OCI-LY1 (cell line): ENCODE data around the gene CYP2E1.
"Not testable (repeated sequence)": the region's sequence is repeated elsewhere in the genome, so short reads cannot be mapped to it uniquely, and the experiment has no call there.

ENCODE experiments used
- H2AFZ ChIP-seq: fragments of 200-600 bp; sonication (generic), shearing (Covaris generic); 2 replicates; pipeline ENCODE4 v1.6.0; 2014; ENCODE audit warnings: antibody characterized with exemption, mild to moderate bottlenecking, low read length
- H3F3A ChIP-seq: fragments of 200-600 bp; sonication (generic), shearing (Covaris generic); 2 replicates; pipeline ENCODE4 v1.6.0; 2014; ENCODE audit warnings: mild to moderate bottlenecking, antibody characterized with exemption, low read length, moderate library complexity; ENCODE audit not compliant: insufficient read depth
- H3K27ac ChIP-seq: fragments of 200-600 bp; sonication (generic); 2 replicates; pipeline ENCODE4 v1.5.1; 2014; ENCODE audit warnings: low read length, mixed run types, mild to moderate bottlenecking, low read depth; ENCODE audit not compliant: poor library complexity, severe bottlenecking
- H3K27me3 ChIP-seq: fragments of 200-600 bp; sonication (generic); 2 replicates; pipeline ENCODE4 v1.6.0; 2014; ENCODE audit warnings: antibody characterized with exemption, mild to moderate bottlenecking, low read length, moderate library complexity; ENCODE audit not compliant: insufficient read depth
- H3K36me3 ChIP-seq: fragments of 200-600 bp; sonication (generic); 2 replicates; pipeline ENCODE4 v1.6.1; 2014; ENCODE audit warnings: mild to moderate bottlenecking, antibody characterized with exemption, low read length, moderate library complexity, mixed read lengths; ENCODE audit not compliant: insufficient read depth
- H3K4me1 ChIP-seq: fragments of 200-600 bp; sonication (generic); 2 replicates; pipeline ENCODE4 v1.5.1; 2014; ENCODE audit warnings: mild to moderate bottlenecking, low read length, moderate library complexity; ENCODE audit not compliant: insufficient read depth, severe bottlenecking
- H3K4me2 ChIP-seq: fragments of 200-600 bp; sonication (generic), shearing (Covaris generic); 2 replicates; pipeline ENCODE4 v1.6.1; 2014; ENCODE audit warnings: low read length
- H3K4me3 ChIP-seq: fragments of 200-600 bp; sonication (generic); 2 replicates; pipeline ENCODE4 v1.5.1; 2014; ENCODE audit warnings: low read length, low read depth, mild to moderate bottlenecking, mixed read lengths; ENCODE audit not compliant: poor library complexity, severe bottlenecking
- H3K79me2 ChIP-seq: fragments of 200-600 bp; shearing (Covaris generic); 2 replicates; pipeline ENCODE4 v1.6.1; 2016; ENCODE audit warnings: mixed run types, low read length, mixed read lengths; ENCODE audit not compliant: insufficient read depth
- H3K9ac ChIP-seq: fragments of 200-600 bp; sonication (generic), shearing (Covaris generic); 2 replicates; pipeline ENCODE4 v1.6.1; 2014; ENCODE audit warnings: mild to moderate bottlenecking, low read length, mixed read lengths
- H3K9me2 ChIP-seq: fragments of 200-600 bp; sonication (generic), shearing (Covaris generic); 2 replicates; pipeline ENCODE4 v1.6.1; 2014; ENCODE audit warnings: low read depth, mild to moderate bottlenecking, low read length, mixed read lengths
- H3K9me3 ChIP-seq: fragments of 200-600 bp; shearing (Covaris generic); 2 replicates; pipeline ENCODE4 v1.6.1; 2014; ENCODE audit warnings: low read length, mixed read lengths
- H4K20me1 ChIP-seq: fragments of 200-600 bp; sonication (generic), shearing (Covaris generic); 2 replicates; pipeline ENCODE4 v1.6.0; 2016; ENCODE audit warnings: mild to moderate bottlenecking, low read length; ENCODE audit not compliant: insufficient read depth
- EZH2 ChIP-seq: fragments of 200-600 bp; sonication (generic), shearing (Covaris generic); IDR thresholded peaks from 2 replicates; pipeline ENCODE4 v1.8.0; 2017; ENCODE audit warnings: borderline replicate concordance, mixed run types, mild to moderate bottlenecking, antibody characterized with exemption, low read length, moderate library complexity, mixed read lengths
- TF ChIP-seq, protein P1 (sequence below): fragments of 200-600 bp; sonication (generic), shearing (Covaris generic); IDR thresholded peaks from 2 replicates; pipeline ENCODE4 v1.5.1; 2017; ENCODE audit warnings: mild to moderate bottlenecking, antibody characterized with exemption, low read length, moderate library complexity, mixed read lengths

Gene CYP2E1

DNA sequence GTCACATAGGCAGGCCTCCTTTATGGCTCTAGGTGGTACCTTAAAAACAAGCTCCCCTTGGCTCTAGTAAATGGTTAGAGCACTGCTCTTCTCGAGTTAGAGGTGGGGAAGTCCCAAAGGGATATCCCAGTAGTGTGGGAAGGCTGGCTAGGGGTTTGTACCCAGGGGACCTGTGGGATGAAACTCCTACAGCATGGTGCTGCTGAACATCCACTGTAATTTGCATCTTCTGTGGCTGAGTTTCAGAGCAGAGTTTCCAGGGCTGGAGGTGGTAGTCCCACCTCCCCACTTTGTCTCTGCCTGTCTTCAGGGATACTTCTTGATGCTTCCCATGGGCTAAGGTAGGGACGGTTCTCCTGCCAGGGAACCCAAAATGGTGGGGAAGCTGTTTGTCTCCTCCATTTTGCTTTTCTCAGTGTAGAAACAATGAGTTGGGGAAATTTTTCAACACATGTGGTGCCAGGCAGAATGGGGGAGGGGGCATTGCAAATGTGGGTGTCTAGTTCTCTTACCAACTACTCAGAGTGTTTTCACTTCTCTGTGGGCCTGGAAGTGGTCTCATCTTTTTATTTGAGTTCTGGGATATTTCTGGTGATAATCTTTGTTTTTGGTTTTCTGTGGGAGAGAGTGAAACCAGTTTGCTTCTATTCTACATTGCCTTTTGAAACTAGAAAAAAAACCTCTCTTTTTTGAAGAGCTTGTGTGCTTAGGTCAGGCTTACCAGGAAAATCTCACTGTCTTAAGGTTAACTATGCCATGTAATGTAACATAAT lies 37.2 kb upstream of the CYP2E1 start:
- Histone ChIP-seq H4K20me1 (no peaks in the 10 kb centered on the region), H3K9ac (no peak overlapping the region), H3K4me2 (no peak overlapping the region), H3K4me3 (no peak overlapping the region), H3K36me3 (peaks cover 9% of the 10 kb centered on the region; the same call in 1 of the 2 replicates), H2AFZ (no peak overlapping the region), H3K9me3 (peaks cover 14% of the 10 kb centered on the region; the same call in 1 of the 2 replicates), H3K9me2 (no peaks in the 10 kb centered on the region), H3K27me3 (no peaks in the 10 kb centered on the region), H3K27ac (no peak overlapping the region), H3F3A (no peaks in the 10 kb centered on the region), H3K4me1 (no peaks in the 10 kb centered on the region), H3K79me2 (no peaks in the 10 kb centered on the region)
- TF ChIP-seq, protein P1, sequence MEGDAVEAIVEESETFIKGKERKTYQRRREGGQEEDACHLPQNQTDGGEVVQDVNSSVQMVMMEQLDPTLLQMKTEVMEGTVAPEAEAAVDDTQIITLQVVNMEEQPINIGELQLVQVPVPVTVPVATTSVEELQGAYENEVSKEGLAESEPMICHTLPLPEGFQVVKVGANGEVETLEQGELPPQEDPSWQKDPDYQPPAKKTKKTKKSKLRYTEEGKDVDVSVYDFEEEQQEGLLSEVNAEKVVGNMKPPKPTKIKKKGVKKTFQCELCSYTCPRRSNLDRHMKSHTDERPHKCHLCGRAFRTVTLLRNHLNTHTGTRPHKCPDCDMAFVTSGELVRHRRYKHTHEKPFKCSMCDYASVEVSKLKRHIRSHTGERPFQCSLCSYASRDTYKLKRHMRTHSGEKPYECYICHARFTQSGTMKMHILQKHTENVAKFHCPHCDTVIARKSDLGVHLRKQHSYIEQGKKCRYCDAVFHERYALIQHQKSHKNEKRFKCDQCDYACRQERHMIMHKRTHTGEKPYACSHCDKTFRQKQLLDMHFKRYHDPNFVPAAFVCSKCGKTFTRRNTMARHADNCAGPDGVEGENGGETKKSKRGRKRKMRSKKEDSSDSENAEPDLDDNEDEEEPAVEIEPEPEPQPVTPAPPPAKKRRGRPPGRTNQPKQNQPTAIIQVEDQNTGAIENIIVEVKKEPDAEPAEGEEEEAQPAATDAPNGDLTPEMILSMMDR: no peak
- no peak for TF ChIP-seq EZH2

- not testable (repeated sequence) for H3K79me2 ChIP-seq, H3K27ac ChIP-seq, H3K9me3 ChIP-seq, H3K4me1 ChIP-seq, H2AFZ ChIP-seq, H3K4me2 ChIP-seq, H3K36me3 ChIP-seq, H3K4me3 ChIP-seq, H3K9ac ChIP-seq, H3K27me3 ChIP-seq, H4K20me1 ChIP-seq, H3F3A ChIP-seq, H3K9me2 ChIP-seq
Observed at GRCh38 chr10:133493562-133493961, 33.6 kb upstream of the CYP2E1 start.

GRCh38 chr10:133497363-133497762 lies 29.8 kb upstream of the CYP2E1 start:
- H3K9me3 ChIP-seq, H3K9ac ChIP-seq, H3K27ac ChIP-seq, H3K79me2 ChIP-seq, H3K4me1 ChIP-seq, H3K36me3 ChIP-seq, H2AFZ ChIP-seq, H3K4me2 ChIP-seq, H4K20me1 ChIP-seq, H3K4me3 ChIP-seq, H3K9me2 ChIP-seq, H3F3A ChIP-seq, H3K27me3 ChIP-seq: not testable (repeated sequence)
- TF ChIP-seq, protein P1: peak; percentile 31; the same call in 1 of the 2 replicates

GRCh38 chr10:133499176-133499575 lies 28.0 kb upstream of the CYP2E1 start:
- not testable (repeated sequence) for H3K9me2 ChIP-seq, H3K4me1 ChIP-seq, H3K4me3 ChIP-seq, H3K9me3 ChIP-seq, H2AFZ ChIP-seq, H3K27me3 ChIP-seq, H3K9ac ChIP-seq, H4K20me1 ChIP-seq, H3K79me2 ChIP-seq, H3F3A ChIP-seq, H3K4me2 ChIP-seq, H3K27ac ChIP-seq, H3K36me3 ChIP-seq

- H3K9ac ChIP-seq, H3K4me3 ChIP-seq, H3K79me2 ChIP-seq, H3K36me3 ChIP-seq, H3F3A ChIP-seq, H3K27ac ChIP-seq, H2AFZ ChIP-seq, H3K4me2 ChIP-seq, H4K20me1 ChIP-seq, H3K9me2 ChIP-seq, H3K27me3 ChIP-seq, H3K4me1 ChIP-seq, H3K9me3 ChIP-seq: not testable (repeated sequence)
Observed at GRCh38 chr10:133500897-133501296, 26.3 kb upstream of the CYP2E1 start.
